Natural killer cell (primary cell): Measurements from ENCODE around the gene RIMBP2. TPM values are rescaled to one million over a fixed set of nuclear protein-coding genes. Genes with fewer than 3 reads are reported as not detected.
A peak's percentile ranks its signal among the peaks of the same experiment; 100 is the strongest.

Experiments
- ATAC-seq, 3 donors: fragments of 150-1000 bp in 2 of 3; fragments of 200-7000 bp in 1 of 3; cut with Tn5 transposase; 1 replicate in 1 of 3; 2 replicates in 2 of 3; pipeline ENCODE4 v1.10.0; 2021; ENCODE audit warnings: mild to moderate bottlenecking in 2 of 3, moderate library complexity in 2 of 3
- DNase-seq, 2 donors: peaks; one replicate each; pipeline versions ENCODE4 v3.0.0 to v3.0.0-alpha.2; 2013 to 2021; ENCODE audit warnings: mixed read lengths in 1 of 2
- H3K27ac ChIP-seq: one replicate; pipeline ENCODE4 v1.5.1; 2013; ENCODE audit warnings: mild to moderate bottlenecking, low read length
- H3K27me3 ChIP-seq: one replicate; pipeline ENCODE4 v1.6.1; 2013; ENCODE audit warnings: low read length; ENCODE audit not compliant: control insufficient read depth, insufficient read depth
- H3K36me3 ChIP-seq: one replicate; pipeline ENCODE4 v1.6.1; 2013; ENCODE audit warnings: low read length; ENCODE audit not compliant: control insufficient read depth, insufficient read depth
- H3K4me1 ChIP-seq: one replicate; pipeline ENCODE4 v1.6.1; 2013; ENCODE audit warnings: low read length; ENCODE audit not compliant: control insufficient read depth, insufficient read depth
- H3K4me3 ChIP-seq: one replicate; pipeline ENCODE4 v1.5.1; 2013; ENCODE audit warnings: low read length
- H3K9me3 ChIP-seq: one replicate; pipeline ENCODE4 v1.6.1; 2013; ENCODE audit warnings: low read length; ENCODE audit not compliant: control insufficient read depth, insufficient read depth
- H3K27ac Mint-ChIP-seq, 2 donors: one replicate each; pipeline ENCODE4 v1.8.0; 2022; ENCODE audit warnings: mild to moderate bottlenecking in 2 of 2, mixed read lengths in 2 of 2, moderate library complexity in 1 of 2
- H3K27me3 Mint-ChIP-seq, 2 donors: one replicate each; pipeline ENCODE4 v1.8.0; 2022; ENCODE audit warnings: low read depth in 2 of 2, mixed read lengths in 2 of 2
- H3K36me3 Mint-ChIP-seq: one replicate; pipeline ENCODE4 v1.8.0; 2022; ENCODE audit warnings: mixed read lengths
- H3K4me1 Mint-ChIP-seq, 2 donors: one replicate each; pipeline ENCODE4 v1.8.0; 2022; ENCODE audit warnings: mixed read lengths in 2 of 2
- H3K4me3 Mint-ChIP-seq: one replicate; pipeline ENCODE4 v1.8.0; 2022; ENCODE audit warnings: mild to moderate bottlenecking, moderate library complexity, mixed read lengths
- H3K9me3 Mint-ChIP-seq, 2 donors: one replicate each; pipeline ENCODE4 v1.8.0; 2022; ENCODE audit warnings: mixed read lengths in 2 of 2
- WGBS: methylation state at CpG from one replicate; pipeline ENCODE4 v1.1.7; 2013; ENCODE audit warnings: missing lambda C conversion rate; ENCODE audit not compliant: insufficient coverage; 5-methylcytosine and 5-hydroxymethylcytosine counted together
- intact Hi-C: fragments of 100-400 bp; cut with micrococcal nuclease; formaldehyde crosslinking; loops from one replicate; pipeline ENCODE4 v1.14.2; 2022
- total RNA-seq, 4 donors: library from RNA; stranded (reverse); fragments of 120-200 nt in 1 of 4; gene quantifications; one replicate each; pipeline versions ENCODE4 v1.2.3 to v1.2.4, GENCODE V29; 2013 to 2022
- TF ChIP-seq, protein P1 (sequence below): fragments of 200-600 bp; IDR thresholded peaks from one replicate; pipeline ENCODE4 v1.8.0; 2022; ENCODE audit warnings: antibody characterized with exemption

Gene RIMBP2
- total RNA-seq, 3 donors from 2014 or later (not counting 1 experiment from before 2014, with no cell fraction given), result not detected

DNA sequence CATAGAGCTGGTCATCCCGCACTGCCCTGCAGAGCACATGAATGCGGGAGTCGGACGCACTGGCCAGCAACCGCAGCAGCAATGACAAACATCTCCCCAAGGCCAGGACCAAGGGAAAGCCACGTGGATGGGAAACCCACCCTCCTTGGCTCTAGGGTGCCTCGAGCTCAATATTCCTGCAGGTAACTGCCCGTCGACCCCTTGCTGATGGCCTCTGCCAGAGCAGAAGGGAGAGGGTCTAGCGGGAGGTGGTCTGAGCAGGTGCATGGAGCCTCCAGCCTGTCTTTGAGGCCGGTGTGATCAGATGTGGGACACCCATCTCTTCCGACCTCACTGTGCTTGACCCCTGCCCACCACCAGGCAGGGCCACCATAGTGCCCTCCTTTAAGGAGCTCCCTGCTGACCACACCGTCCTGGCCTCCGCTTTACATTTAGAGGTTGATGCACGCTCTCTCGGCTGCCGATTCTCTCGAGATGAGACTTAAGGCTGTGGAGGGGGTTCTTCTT lies 288.7 kb downstream of the RIMBP2 start:
- TF ChIP-seq, protein P1, sequence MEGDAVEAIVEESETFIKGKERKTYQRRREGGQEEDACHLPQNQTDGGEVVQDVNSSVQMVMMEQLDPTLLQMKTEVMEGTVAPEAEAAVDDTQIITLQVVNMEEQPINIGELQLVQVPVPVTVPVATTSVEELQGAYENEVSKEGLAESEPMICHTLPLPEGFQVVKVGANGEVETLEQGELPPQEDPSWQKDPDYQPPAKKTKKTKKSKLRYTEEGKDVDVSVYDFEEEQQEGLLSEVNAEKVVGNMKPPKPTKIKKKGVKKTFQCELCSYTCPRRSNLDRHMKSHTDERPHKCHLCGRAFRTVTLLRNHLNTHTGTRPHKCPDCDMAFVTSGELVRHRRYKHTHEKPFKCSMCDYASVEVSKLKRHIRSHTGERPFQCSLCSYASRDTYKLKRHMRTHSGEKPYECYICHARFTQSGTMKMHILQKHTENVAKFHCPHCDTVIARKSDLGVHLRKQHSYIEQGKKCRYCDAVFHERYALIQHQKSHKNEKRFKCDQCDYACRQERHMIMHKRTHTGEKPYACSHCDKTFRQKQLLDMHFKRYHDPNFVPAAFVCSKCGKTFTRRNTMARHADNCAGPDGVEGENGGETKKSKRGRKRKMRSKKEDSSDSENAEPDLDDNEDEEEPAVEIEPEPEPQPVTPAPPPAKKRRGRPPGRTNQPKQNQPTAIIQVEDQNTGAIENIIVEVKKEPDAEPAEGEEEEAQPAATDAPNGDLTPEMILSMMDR, result no peak
- Histone ChIP-seq H3K27ac (no peak overlapping the region), H3K27me3 (no peaks in the 10 kb centered on the region), H3K4me3 (no peak overlapping the region), H3K36me3 (no peaks in the 10 kb centered on the region), H3K9me3 (no peaks in the 10 kb centered on the region), H3K4me1 (no peaks in the 10 kb centered on the region)
- intact Hi-C loops, result no loop called here
- WGBS, result 89% methylated on average over 14 of the region's 18 CpGs
- no peaks in the 10 kb centered on the region for H3K36me3 Mint-ChIP-seq
- no peaks in the 10 kb centered on the region for H3K27me3 Mint-ChIP-seq
- no peak overlapping the region for H3K27ac Mint-ChIP-seq
- H3K4me3 Mint-ChIP-seq, result no peak overlapping the region
- H3K4me1 Mint-ChIP-seq, result no peaks in the 10 kb centered on the region
- ATAC-seq (no peak), DNase-seq (peak in 1 of 2 donors; percentile 12)
- no peaks in the 10 kb centered on the region for H3K9me3 Mint-ChIP-seq

DNA sequence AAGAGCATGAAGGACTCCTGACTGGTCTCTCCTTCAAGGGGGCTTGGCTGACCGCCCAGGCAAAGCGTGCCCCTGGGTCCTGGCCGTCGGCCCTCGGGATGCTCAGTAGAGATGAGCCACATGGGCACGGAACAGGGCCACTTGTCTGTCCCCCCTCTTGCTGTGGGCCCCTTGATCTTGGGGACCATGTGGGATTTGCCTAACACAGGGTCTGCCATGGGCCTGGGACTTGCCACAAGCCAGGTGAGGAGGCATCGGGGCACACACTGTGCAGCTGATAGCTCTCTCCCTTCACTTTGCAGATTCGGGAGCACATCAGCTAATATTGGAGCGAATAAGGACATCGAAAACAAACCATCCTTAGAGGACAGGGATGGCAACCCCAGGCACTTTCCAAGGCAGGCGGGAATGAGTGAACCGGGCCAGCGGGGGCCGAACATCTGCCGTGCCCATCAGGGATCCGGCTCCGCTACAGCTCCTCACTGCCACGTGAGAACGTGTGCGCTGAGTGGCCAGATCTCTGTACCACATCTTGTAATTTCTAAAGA lies 290.3 kb downstream of the RIMBP2 start:
- WGBS, result 90% methylated on average over 20 of the region's 20 CpGs
- DNase-seq, result peak in 1 of 2 donors; percentile 4
- Histone ChIP-seq H3K27me3 (no peaks in the 10 kb centered on the region), H3K9me3 (no peaks in the 10 kb centered on the region), H3K4me1 (no peaks in the 10 kb centered on the region), H3K27ac (no peak overlapping the region), H3K36me3 (no peaks in the 10 kb centered on the region), H3K4me3 (no peak overlapping the region)
- H3K27me3 Mint-ChIP-seq, result no peaks in the 10 kb centered on the region
- no peak overlapping the region for H3K4me3 Mint-ChIP-seq
- no peaks in the 10 kb centered on the region for H3K4me1 Mint-ChIP-seq
- intact Hi-C loops, result no loop called here
- H3K27ac Mint-ChIP-seq, result no peak overlapping the region
- H3K36me3 Mint-ChIP-seq, result no peaks in the 10 kb centered on the region
- TF ChIP-seq, protein P1, result no peak
- H3K9me3 Mint-ChIP-seq, result no peaks in the 10 kb centered on the region
- no peak for ATAC-seq

DNA sequence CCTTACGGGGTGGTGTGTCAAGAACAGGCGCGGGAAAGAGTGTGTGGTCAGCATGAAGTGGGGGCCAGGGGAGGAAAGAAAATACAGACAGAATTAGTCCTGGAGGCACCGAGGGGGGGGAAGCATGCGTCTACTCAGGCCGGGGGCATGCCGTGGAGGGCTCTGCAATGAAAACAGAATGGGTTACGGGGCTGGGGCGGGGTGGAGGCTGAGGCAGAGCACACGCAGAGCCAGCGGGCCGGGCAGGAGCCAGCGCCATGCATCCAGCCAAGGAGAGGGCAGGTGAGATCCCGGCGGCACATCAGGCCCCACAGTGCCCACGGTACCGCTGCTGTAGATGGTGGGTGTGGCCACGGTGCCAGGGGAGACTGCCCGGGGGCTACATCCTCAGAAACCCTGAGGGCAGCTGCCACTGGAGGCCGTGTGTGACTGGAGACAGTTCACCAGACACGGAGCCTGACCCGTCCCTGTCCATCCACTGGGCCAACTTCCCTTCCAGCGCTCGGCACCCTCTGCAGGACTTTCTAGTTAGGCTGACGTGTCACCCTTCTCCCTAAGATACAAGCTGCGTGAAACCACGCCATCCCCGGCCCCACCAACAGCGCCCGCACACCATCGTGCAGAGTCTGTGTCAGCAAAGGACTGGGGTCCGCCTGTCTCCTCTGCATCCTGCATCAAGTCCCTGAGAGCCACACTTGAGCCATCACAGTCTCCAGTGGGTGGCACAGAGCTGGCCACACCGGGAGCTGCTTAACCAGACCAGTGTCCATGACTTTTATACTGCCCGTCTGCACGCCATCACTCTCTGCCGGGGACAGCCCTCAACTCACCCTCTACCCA lies 291.0 kb downstream of the RIMBP2 start:
- Histone ChIP-seq H3K4me1 (no peaks in the 10 kb centered on the region), H3K27me3 (no peaks in the 10 kb centered on the region), H3K4me3 (no peak overlapping the region), H3K36me3 (no peaks in the 10 kb centered on the region), H3K9me3 (no peaks in the 10 kb centered on the region), H3K27ac (no peak overlapping the region)
- Mint-ChIP-seq H3K4me1 (no peaks in the 10 kb centered on the region), H3K27me3 (no peaks in the 10 kb centered on the region), H3K27ac (no peak overlapping the region), H3K36me3 (no peaks in the 10 kb centered on the region), H3K9me3 (no peaks in the 10 kb centered on the region), H3K4me3 (no peak overlapping the region)
- intact Hi-C loops, result no loop called here
- DNase-seq, result peak in 1 of 2 donors; percentile 8
- no peak for ATAC-seq
- WGBS, result 90% methylated on average over 36 of the region's 36 CpGs
- TF ChIP-seq, protein P1, result no peak
